DMS79 treated with DMSO at 0.1 percent for 48 hours (cell line): ENCODE results near the gene ZNF354B.
"Not testable (repeated sequence)": the region's sequence is repeated elsewhere in the genome, so short reads cannot be mapped to it uniquely, and the experiment has no call there.

ENCODE experiments used
- DNase-seq: peaks from one replicate; lab custom pipeline; 2025; lab: John Stamatoyannopoulos, UW

ZNF354B gene

DNA sequence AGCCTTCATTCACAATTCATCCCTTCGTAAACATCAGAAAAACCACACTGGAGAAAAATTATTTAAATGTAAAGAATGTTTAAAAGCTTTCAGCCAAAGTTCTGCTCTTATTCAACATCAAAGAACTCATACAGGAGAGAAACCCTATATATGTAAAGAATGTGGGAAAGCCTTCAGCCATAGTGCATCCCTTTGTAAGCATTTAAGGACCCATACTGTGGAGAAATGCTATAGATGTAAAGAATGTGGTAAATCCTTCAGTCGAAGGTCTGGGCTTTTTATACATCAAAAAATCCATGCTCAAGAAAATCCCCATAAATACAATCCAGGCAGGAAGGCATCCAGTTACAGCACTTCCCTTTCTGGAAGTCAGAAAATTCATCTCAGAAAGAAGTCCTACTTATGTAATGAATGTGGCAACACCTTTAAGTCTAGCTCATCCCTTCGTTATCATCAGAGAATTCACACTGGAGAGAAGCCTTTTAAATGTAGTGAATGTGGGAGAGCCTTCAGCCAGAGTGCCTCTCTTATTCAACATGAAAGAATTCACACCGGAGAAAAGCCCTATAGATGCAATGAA lies 23.5 kb downstream of the ZNF354B start:
- DNase-seq: not testable (repeated sequence)

DNA sequence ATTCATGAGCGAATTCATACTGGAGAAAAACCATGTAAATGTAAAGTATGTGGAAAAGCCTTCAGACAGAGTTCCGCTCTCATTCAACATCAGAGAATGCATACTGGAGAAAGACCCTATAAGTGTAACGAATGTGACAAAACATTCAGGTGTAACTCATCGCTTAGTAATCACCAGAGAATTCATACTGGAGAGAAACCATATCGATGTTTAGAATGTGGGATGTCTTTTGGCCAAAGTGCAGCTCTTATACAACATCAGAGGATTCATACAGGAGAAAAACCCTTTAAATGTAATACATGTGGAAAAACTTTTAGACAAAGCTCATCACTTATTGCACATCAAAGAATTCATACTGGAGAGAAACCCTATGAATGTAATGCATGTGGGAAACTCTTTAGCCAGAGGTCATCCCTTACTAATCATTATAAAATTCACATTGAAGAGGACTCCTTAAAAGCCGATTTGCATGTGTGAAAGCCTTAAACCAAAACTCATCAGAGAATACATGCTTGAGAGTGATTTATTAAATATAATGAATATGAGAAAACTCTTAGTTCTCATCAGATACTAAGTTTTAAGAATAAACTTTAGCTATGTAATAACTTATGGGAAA lies 24.2 kb downstream of the ZNF354B start:
- DNase-seq: no peak

DNA sequence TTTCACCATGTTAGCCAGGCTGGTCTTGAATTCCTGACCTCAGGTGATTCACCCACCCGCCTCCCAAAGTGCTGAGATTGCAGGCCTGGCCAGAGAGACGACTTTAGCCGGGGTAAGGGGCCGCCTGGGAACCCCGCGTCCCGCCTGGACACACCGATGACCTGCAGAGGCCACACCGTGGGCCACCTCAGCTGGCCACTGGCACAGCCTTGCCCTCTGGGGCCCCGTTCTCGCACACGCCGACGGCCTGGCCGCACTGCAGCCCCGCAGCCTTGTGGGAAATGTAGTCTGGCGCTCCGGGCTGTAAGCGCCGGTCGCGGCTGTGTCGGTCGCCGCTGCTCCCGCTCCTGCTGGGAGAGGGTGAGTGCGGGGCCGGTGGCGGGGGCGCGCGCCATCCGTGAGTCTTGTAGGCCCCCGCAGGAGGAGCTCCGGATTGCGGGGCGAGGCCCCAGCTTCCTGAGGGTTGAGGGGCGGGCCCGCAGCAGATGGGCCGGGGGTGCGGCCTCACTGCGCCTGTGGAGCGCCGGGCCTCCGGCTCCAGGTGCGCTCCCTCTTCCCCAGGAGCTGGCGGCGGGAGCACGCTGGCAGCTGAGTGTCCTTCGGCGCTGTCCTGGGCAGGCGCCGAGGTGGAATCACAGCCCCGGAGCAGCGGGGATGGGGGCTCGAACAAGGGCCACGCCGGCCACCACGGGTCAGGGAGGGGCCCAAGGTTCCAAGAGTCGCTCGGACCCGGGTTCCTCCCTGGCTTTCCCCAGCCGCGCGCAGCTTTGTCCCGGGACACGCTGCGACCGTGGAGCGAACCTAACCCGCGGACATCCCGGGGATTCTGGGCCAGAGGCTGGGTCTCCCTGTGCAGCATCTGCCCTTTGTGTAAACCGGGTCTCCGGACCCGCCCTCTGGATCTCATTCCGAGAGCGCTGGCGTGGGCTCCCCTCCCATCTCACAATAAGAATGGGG lies 36.1 kb downstream of the ZNF354B start, which contains the start of gene ZFP2:
ZFP2 (plus strand) TSS at position 299 of the 957 bp plus-strand sequence. CDS start 35,401 bp downstream, outside the sequence.
- peak; percentile 33 for DNase-seq

DNA sequence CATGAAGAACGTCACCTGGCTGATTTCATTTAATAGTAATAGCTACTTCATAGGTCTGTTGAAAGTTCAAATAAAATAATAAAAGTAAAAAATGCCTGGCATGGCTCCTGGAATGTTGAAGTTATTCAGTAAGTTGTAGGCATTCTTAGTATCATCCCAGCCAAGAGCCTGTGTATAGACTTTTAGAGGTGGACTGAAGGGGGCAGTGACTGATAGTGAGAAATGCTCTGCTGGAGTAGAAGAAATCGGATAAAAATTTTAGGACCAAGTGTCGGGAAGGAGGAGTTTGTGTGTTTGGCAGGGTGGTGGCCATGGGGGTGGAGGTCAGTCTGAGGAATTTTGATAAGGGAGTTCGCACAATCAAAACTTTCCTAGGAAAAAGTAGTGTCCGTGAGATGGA lies 39.5 kb downstream of the ZNF354B start:
- DNase-seq: no peak

DNA sequence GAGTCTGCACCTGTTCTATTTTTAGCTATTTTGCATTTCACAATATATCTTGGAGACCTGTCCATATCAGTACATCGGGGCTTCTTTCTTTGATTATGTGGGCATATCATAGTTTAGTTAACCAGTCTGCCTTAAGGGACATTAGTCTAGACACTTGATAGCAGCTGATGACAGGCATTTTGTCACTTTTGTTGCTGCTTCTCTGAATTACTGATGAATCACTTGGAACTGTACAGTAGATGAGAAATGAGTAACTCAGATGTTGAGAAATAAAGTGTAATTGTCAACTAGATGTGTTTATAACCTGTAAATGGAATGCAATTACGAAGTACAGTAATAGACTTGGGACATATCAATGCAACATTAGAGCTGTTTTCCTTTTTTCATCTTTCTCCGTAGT lies 43.1 kb downstream of the ZNF354B start:
- no peak for DNase-seq

DNA sequence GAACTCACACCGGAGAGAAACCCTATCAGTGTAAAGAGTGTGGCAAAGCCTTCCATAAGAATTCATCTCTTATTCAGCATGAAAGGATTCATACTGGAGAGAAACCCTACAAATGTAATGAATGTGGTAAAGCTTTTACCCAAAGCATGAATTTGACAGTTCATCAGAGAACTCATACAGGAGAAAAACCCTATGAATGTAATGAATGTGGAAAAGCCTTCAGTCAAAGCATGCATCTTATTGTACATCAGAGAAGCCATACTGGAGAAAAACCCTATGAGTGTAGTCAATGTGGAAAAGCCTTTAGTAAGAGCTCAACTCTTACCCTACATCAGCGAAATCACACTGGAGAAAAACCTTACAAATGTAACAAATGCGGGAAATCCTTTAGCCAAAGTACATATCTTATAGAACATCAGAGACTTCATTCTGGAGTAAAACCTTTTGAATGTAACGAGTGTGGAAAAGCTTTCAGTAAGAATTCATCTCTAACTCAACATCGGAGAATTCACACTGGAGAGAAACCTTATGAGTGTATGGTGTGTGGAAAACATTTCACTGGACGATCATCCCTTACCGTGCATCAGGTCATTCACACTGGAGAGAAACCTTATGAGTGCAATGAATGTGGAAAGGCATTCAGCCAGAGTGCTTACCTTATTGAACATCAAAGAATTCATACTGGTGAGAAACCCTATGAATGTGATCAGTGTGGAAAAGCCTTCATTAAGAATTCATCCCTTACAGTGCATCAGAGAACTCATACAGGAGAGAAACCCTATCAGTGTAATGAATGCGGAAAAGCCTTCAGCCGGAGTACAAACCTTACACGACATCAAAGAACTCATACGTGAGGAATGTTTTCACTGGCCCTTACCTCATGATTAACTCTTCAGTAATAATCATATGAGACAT lies 72.3 kb downstream of the ZNF354B start:
- DNase-seq: no peak
